GM10248 (cell line): ENCODE results near the gene RPS15.

Experiments used
- CTCF ChIA-PET: fragments of 300-600 bp; sonication (Branson Sonifier 250); formaldehyde crosslinking; extraction: SDS; loops from one replicate; lab custom pipeline; 2021; ENCODE audit warnings: antibody characterized with exemption; lab: Yijun Ruan, JAX
- POLR2A ChIA-PET: fragments of 350-650 bp; sonication (Branson Sonifier 250); formaldehyde crosslinking; extraction: SDS; loops from one replicate; lab custom pipeline; 2020; ENCODE audit warnings: antibody characterized with exemption; lab: Yijun Ruan, JAX
- DNase-seq: peaks from one replicate; pipeline ENCODE4 v3.0.0; 2012; ENCODE audit errors: extremely low spot score
- TF ChIP-seq, protein P1 (sequence below): IDR thresholded peaks from 2 replicates; pipeline ENCODE4 v1.5.1; 2012; ENCODE audit warnings: mild to moderate bottlenecking, low read depth; ENCODE audit errors: extremely low read depth, missing control alignments, control extremely low read depth

The RPS15 gene

DNA sequence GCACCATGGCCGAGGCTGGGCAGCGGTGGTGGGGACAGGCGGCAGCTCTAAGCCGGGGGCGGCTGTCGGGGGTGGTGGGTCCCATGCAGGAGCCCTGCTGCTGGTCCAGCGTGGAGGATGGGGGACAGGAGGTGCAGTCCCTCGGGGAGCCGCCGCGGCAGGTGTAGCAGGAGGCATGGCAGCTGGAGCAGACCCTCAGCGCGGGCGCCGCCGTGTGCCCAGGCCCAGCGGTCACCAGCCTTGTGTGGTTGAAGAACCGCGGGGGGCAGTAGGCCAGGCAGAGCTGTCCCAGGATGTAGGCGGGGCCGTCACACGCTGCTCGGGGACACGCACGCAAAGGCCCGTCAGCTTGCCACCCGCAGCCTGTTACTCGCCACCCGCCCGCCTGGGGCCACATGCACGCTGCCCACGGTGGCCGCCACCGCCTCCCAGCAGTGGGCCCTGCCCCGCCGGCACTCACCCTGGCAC lies 43.7 kb downstream of the RPS15 start:
- CTCF ChIA-PET, result no interaction called here
- POLR2A ChIA-PET, result no interaction called here
- TF ChIP-seq, protein P1, sequence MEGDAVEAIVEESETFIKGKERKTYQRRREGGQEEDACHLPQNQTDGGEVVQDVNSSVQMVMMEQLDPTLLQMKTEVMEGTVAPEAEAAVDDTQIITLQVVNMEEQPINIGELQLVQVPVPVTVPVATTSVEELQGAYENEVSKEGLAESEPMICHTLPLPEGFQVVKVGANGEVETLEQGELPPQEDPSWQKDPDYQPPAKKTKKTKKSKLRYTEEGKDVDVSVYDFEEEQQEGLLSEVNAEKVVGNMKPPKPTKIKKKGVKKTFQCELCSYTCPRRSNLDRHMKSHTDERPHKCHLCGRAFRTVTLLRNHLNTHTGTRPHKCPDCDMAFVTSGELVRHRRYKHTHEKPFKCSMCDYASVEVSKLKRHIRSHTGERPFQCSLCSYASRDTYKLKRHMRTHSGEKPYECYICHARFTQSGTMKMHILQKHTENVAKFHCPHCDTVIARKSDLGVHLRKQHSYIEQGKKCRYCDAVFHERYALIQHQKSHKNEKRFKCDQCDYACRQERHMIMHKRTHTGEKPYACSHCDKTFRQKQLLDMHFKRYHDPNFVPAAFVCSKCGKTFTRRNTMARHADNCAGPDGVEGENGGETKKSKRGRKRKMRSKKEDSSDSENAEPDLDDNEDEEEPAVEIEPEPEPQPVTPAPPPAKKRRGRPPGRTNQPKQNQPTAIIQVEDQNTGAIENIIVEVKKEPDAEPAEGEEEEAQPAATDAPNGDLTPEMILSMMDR, result no peak
- DNase-seq, result no peak

DNA sequence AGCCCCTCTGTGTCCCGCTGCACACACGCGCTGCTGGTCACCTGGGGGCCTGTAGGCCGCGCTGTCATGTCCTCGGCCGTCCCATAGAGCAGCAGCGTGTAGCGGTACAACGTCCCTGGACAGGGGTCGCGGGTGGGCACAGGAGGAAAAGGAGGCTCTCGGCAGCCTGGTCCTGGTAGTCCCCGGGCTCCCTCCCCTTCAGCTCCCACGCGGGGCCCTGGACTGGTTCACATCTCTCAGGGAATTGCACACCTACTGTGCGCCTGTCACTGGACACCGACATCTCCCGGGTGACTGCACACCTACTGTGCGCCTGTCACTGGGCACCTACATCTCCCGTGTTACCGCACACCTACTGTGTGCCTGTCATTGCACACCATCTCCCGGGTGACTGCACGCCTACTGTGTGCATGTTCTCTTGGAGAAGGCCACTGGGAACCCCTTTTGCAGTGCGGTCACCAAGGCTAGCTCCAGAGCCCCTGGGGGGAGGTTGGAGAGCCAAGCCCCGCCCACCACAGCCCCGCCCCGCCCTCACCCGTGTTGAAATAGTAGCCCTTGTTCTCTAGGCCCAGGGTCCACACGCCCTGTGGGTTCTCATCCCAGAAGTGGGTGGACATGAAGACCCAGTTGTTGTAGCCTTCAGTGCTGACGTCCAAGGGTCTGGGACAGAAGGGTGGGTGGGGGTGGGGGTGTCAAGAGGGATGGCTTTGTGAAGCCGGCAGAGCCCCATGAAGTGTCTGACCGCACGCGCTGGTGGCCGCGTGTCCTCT lies 44.4 kb downstream of the RPS15 start:
- POLR2A ChIA-PET, result no interaction called here
- CTCF ChIA-PET, result no interaction called here
- DNase-seq, result no peak
- TF ChIP-seq, protein P1, result no peak

DNA sequence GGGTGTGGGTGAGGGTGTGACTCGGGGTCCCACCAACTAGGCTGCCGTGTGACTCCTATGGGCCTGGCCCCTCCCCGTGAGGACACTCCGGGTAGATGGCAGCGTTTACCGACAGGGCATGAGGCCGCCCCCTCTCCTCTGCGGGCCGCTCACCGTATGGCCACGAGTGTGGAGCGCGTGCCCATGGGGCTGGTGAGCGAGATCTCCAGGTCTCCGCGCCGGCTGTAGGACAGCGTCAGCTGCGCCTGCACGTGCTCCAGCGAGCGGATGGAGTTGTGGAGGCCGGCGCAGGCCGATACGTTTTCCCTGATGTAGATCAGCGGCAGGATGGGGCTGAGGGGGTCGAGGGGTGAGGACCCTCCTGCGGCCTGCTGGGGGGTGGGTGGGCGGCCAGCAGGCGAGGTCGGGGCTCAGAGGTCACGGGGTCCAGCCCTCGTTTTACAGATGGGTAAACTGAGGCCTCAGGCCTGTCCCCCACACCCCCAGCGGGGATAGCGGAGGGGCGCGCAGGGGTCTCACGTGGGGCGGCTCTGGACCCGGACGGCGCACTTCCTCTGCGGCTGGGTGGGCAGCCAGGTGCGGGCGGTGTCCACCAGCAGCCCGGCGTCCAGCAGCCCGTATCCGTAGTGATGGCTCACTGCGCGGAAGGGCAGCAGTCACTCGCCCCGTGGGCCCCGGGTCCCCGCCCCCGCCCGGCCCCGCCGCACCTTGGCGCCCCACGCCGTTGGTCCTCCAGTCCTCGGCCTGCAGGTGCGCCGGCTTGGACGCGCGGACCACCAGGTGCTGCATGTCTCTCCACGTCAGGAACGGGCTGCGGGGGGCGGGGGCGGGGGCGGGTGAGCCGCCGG lies 45.2 kb downstream of the RPS15 start:
- no peak for DNase-seq
- TF ChIP-seq, protein P1, result no peak
- CTCF ChIA-PET, result no interaction called here
- POLR2A ChIA-PET, result no interaction called here

DNA sequence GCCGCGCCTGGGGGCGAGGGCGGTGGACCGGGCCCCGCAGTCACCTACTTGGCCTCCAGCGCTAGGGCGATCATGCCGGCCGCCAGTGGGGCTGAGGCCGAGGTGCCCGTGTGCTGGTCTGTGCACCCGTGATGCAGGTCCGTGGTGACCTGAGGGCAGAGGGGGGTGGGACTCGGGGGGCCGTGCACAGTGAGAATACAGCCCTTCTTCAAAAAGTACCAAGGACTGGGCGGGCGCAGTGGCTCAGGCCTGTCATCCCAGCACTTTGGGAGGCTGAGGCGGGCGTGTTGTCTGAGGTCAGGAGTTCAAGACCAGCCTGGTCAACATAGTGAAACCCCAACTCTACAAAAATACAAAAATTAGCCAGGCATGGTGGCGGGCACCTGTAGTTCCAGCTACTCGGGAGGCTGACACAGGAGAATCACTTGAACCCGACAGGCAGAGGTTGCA lies 45.8 kb downstream of the RPS15 start:
- CTCF ChIA-PET, result no interaction called here
- TF ChIP-seq, protein P1, result no peak
- POLR2A ChIA-PET, result no interaction called here
- DNase-seq, result no peak

DNA sequence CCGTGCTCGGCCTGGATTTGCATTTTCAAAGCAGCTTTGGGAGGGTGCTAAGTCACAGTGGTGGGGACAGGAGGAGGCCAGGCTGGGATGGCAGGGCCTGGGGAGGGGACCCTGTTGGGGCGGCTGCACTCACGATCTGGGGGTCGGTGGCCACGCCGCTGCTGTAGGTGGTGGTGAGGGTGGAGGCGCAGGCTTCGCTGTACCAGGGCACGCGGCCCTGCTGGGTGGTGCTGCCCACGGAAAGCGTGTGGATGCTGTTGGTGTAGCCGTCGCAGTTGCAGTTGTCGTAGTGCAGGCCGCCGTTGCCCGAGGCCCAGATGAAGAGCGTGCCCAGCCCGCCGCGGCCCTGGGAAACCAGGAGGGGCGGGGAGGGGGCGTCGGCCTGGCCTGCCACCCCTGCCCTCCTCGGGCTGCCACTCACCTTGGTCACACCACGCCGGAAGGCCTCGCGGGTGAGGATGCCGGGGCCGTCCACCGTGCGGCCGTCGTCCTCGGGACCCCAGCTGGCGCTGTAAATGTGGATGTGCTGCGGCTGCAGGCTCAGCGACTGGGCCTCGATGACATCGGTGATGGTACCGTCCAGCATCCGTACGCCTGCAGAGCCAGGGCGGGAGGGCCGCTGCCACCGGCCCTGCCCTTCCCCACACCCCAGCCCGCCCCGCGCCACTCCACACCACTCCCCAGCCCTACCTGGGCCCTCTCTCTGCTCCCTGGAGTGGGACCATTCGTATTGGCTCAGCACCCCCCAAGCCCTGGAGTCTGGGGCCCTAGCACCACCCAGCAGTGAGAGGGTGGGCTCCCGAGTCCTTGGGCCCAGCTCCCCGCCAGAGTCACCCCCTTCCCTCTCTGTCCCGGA lies 48.8 kb downstream of the RPS15 start:
- DNase-seq, result no peak
- TF ChIP-seq, protein P1, result no peak
- CTCF ChIA-PET, result no interaction called here
- POLR2A ChIA-PET, result no interaction called here
